ENCODE results near the gene ARHGEF26.

Gene ARHGEF26

DNA sequence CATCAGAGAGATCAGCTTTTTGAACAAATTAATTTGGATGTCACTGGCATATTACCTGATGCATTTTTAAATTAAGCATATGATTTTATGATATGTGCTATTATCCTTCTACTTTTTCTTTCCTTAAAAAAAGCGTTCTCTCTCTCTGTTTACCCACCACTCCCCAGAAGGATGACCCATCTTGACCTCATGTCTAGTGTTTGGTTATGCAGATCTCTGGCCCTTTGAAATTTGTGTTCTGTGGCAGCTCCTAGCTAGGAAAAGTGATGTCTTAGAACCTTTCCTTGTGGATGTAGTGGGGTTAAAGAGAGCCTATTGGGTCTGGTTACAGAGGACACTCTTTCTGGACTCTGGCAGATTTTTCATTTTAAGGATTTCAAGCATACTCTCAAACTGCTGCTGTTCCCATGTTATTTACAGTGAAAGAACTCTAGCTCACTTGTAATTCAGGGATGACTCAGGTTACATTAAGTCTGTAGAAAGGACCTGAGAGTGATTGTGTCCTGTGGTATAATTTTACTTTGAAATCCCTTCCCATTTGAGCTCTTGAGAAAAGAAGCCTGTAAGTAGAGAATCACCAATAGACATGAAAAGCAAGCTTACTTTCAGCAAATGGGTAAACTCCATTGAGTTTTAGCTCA is 23.8 kb downstream of the ARHGEF26 start:
- no peak for DNase-seq (ENCODE audit: low read depth)
- H3K4me3 ChIP-seq (ENCODE audit: low read depth, low read length): no peak overlapping the region
- TF ChIP-seq POLR2A (IDR thresholded peaks at IDR 0.05; ENCODE audit: extremely low read depth, insufficient read length): no peak
- TF ChIP-seq, protein P1, sequence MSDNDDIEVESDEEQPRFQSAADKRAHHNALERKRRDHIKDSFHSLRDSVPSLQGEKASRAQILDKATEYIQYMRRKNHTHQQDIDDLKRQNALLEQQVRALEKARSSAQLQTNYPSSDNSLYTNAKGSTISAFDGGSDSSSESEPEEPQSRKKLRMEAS (IDR thresholded peaks at IDR 0.05; ENCODE audit: low read depth, low read length): no peak
- TF ChIP-seq, protein P2, sequence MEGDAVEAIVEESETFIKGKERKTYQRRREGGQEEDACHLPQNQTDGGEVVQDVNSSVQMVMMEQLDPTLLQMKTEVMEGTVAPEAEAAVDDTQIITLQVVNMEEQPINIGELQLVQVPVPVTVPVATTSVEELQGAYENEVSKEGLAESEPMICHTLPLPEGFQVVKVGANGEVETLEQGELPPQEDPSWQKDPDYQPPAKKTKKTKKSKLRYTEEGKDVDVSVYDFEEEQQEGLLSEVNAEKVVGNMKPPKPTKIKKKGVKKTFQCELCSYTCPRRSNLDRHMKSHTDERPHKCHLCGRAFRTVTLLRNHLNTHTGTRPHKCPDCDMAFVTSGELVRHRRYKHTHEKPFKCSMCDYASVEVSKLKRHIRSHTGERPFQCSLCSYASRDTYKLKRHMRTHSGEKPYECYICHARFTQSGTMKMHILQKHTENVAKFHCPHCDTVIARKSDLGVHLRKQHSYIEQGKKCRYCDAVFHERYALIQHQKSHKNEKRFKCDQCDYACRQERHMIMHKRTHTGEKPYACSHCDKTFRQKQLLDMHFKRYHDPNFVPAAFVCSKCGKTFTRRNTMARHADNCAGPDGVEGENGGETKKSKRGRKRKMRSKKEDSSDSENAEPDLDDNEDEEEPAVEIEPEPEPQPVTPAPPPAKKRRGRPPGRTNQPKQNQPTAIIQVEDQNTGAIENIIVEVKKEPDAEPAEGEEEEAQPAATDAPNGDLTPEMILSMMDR (IDR thresholded peaks at IDR 0.05; ENCODE audit: low read depth, low read length): no peak
- no peak for TF ChIP-seq MYC (IDR thresholded peaks at IDR 0.05; ENCODE audit: low read depth, low read length)

DNA sequence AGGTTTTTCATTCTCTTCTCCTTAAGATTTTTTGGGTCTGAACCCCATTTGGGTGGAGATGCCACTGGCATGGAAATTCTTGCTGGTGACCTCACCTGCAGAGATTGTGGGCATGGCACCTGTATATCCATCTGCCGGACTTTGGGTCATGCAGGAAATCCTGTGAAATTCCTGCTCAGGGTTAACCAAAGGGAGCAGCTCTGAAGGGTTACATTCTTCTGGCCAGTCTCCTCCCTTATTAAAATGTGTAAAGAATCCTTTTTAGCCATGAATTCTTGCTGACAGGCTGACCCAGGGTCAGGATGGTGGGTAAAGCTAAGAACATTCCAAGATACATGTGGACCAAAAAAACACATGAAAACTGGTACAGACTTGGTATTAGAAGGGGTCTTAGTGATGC is 27.4 kb downstream of the ARHGEF26 start:
- DNase-seq (ENCODE audit: low read depth): no peak
- H3K4me3 ChIP-seq (ENCODE audit: low read depth, low read length): no peak overlapping the region
- TF ChIP-seq MYC (IDR thresholded peaks at IDR 0.05; ENCODE audit: low read depth, low read length) (no peak), POLR2A (IDR thresholded peaks at IDR 0.05; ENCODE audit: extremely low read depth, insufficient read length) (no peak)
- TF ChIP-seq, protein P1 (IDR thresholded peaks at IDR 0.05; ENCODE audit: low read depth, low read length): no peak
- TF ChIP-seq, protein P2 (IDR thresholded peaks at IDR 0.05; ENCODE audit: low read depth, low read length): no peak

DNA sequence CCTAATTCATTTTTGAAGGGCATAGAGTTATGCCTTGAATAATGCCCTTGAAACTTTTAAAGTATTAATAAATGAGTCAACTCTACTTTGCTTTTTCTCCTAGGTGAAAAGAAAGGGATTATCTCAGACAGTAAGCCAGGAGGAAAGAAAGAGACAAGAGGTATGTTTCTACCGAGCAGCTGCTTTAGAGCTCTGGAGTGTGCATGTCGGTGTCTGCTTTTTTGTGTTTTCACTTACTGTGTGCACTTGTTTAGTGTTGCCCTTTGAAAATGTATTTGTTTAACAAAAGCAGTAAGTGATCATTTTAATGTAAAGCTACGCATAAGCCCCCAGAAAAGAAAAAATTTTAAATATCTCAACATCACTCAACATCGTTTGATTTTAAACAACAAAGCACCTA is 28.1 kb downstream of the ARHGEF26 start:
- no peak for TF ChIP-seq MYC (IDR thresholded peaks at IDR 0.05; ENCODE audit: low read depth, low read length)
- TF ChIP-seq, protein P2 (IDR thresholded peaks at IDR 0.05; ENCODE audit: low read depth, low read length): no peak
- TF ChIP-seq, protein P1 (IDR thresholded peaks at IDR 0.05; ENCODE audit: low read depth, low read length): no peak
- no peak for TF ChIP-seq POLR2A (IDR thresholded peaks at IDR 0.05; ENCODE audit: extremely low read depth, insufficient read length)
- H3K4me3 ChIP-seq (ENCODE audit: low read depth, low read length): no peak overlapping the region
- no peak for DNase-seq (ENCODE audit: low read depth)

DNA sequence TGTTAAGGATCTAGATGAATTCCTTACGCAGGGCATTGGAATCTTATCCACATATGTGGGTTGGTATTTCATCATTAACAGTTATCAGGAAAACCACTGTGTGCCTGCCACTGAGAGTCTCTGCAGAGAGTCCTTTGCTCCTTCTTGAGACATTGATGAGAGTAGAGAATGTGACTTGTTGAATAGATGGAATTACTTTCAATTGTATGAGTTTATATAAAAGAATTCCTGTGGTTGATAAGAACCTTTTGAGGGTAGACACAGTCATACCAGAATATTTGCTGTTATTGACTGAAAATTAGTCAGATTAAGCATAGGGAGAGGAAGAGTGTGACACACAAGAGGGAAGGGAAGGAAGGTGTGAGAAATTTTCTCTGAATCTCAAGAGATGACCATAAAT is 30.8 kb downstream of the ARHGEF26 start:
- DNase-seq (ENCODE audit: low read depth): no peak
- TF ChIP-seq POLR2A (IDR thresholded peaks at IDR 0.05; ENCODE audit: extremely low read depth, insufficient read length) (no peak), MYC (IDR thresholded peaks at IDR 0.05; ENCODE audit: low read depth, low read length) (no peak)
- TF ChIP-seq, protein P2 (IDR thresholded peaks at IDR 0.05; ENCODE audit: low read depth, low read length): no peak
- TF ChIP-seq, protein P1 (IDR thresholded peaks at IDR 0.05; ENCODE audit: low read depth, low read length): no peak

DNA sequence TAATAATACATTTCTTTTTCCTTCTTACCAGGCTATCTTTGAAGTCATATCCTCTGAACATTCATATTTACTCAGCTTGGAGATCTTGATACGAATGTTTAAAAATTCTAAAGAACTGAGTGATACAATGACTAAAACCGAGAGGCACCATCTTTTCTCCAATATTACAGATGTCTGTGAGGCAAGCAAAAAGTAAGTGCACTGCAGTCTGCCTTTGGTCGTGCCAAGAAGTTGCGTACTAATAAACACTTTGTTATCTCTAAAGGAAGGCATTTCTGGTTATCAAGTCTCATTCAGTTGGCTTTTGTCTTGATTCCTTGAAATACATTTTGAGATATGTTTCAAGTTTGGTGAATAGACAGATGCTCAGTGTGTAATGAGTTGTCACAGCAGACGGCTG is 31.6 kb downstream of the ARHGEF26 start:
- DNase-seq (ENCODE audit: low read depth): no peak
- H3K4me3 ChIP-seq (ENCODE audit: low read depth, low read length): no peak overlapping the region
- TF ChIP-seq, protein P2 (IDR thresholded peaks at IDR 0.05; ENCODE audit: low read depth, low read length): no peak
- TF ChIP-seq, protein P1 (IDR thresholded peaks at IDR 0.05; ENCODE audit: low read depth, low read length): no peak
- TF ChIP-seq POLR2A (IDR thresholded peaks at IDR 0.05; ENCODE audit: extremely low read depth, insufficient read length) (no peak), MYC (IDR thresholded peaks at IDR 0.05; ENCODE audit: low read depth, low read length) (no peak)

More for the DNA sequence above, 30.8 kb downstream of the ARHGEF26 start:
- H3K4me3 ChIP-seq (ENCODE audit: low read depth, low read length): no peak overlapping the region
